NCI-H345 treated with DMSO at 0.1 percent for 48 hours (cell line): ENCODE measurements around the gene GNGT2.
"Not testable (repeated sequence)": the region's sequence is repeated elsewhere in the genome, so short reads cannot be mapped to it uniquely, and the experiment has no call there.

ENCODE experiments used
- DNase-seq: peaks from one replicate; lab custom pipeline; 2025; ENCODE audit not compliant: unreplicated experiment; lab: John Stamatoyannopoulos, UW

GNGT2 gene

GRCh38 chr17:49180998-49181635 lies 29.3 kb downstream of the GNGT2 start:
- no peak for DNase-seq

DNA sequence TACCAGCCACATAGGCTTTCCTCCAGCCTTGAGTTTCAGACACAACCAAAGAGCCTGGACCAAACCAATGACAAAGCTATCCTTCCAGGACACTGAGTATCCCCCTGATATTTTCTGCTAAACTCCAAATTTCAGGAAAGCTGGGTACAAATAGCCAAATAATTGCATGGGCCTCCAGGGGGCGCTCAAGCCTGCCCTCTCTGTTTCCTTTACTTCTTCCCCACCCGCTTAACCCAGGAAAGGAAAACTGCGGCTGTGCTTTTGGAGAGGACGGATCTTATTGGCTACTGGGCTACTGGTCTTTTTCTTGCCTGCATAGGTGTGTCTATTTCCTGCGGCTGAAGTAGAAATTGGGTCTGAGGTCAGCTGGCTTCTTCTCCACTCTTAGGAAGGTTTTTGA lies 30.1 kb downstream of the GNGT2 start:
- DNase-seq, result peak; percentile 10

DNA sequence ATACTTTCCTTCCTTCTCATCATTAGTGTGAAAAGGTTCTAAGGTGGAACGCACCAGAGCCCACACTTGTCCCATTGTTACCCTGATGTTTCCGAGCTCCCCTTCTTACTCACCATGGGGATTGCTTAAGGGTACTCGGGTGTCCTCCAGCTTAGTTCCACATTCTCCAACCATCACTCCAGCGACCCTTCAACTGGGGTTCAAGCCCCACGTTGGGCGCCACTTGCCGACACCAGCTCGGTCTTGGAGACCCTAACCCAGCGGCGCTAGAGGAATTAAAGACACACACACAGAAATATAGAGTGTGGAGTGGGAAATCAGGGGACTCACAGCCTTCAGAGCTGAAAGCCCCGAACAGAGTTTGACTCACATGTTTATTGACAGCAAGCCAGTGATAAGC lies 34.4 kb downstream of the GNGT2 start:
- DNase-seq, result not testable (repeated sequence)

GRCh38 chr17:49170711-49171110 lies 39.7 kb downstream of the GNGT2 start:
- not testable (repeated sequence) for DNase-seq

GRCh38 chr17:49170216-49170615 lies 40.2 kb downstream of the GNGT2 start:
- DNase-seq, result no peak

DNA sequence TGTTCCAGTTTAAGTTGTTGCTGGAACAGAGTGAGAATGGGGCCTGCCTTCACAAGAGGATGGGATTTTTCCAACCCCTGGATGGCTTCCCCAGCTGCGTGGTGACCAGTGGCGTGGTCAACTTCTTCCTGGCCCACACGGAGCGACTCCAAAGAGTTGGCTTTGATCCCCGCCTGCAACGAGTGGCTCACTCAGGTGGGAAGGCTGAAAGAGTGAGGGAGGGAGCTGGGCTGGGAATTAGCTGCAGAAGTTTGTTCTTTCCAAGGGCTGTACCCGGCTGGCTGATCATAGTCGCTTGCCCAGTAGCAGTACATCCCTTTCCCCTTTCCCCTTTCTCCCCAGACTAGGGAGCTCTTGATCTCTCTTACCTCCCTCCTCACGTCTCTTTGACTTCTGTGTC lies 41.7 kb downstream of the GNGT2 start:
- DNase-seq, result no peak

GRCh38 chr17:49165143-49165542 lies 45.2 kb downstream of the GNGT2 start:
- DNase-seq, result no peak

GRCh38 chr17:49162866-49163265 lies 47.5 kb downstream of the GNGT2 start:
- DNase-seq, result no peak

- no peak for DNase-seq
Observed at GRCh38 chr17:49157784-49158183, 52.6 kb downstream of the GNGT2 start.

GRCh38 chr17:49156256-49156655 lies 54.1 kb downstream of the GNGT2 start:
- no peak for DNase-seq
